D721Med (cell line): ENCODE data around the gene KMT2E.

ENCODE experiments used
- DNase-seq: peaks from one replicate; pipeline ENCODE4 v3.0.0; 2011; ENCODE audit warnings: low spot score; ENCODE audit not compliant: insufficient read length
- FAIRE-seq: peaks from 2 replicates; lab custom pipeline; 2011; peaks lifted over from hg19 to GRCh38; lab: Jason Lieb, UNC
- TF ChIP-seq, protein P1 (sequence below): IDR thresholded peaks from 2 replicates; pipeline ENCODE4 v1.5.1; 2012; ENCODE audit warnings: mild to moderate bottlenecking, control low read depth; ENCODE audit not compliant: insufficient read depth; ENCODE audit errors: missing control alignments

KMT2E gene, protein sequence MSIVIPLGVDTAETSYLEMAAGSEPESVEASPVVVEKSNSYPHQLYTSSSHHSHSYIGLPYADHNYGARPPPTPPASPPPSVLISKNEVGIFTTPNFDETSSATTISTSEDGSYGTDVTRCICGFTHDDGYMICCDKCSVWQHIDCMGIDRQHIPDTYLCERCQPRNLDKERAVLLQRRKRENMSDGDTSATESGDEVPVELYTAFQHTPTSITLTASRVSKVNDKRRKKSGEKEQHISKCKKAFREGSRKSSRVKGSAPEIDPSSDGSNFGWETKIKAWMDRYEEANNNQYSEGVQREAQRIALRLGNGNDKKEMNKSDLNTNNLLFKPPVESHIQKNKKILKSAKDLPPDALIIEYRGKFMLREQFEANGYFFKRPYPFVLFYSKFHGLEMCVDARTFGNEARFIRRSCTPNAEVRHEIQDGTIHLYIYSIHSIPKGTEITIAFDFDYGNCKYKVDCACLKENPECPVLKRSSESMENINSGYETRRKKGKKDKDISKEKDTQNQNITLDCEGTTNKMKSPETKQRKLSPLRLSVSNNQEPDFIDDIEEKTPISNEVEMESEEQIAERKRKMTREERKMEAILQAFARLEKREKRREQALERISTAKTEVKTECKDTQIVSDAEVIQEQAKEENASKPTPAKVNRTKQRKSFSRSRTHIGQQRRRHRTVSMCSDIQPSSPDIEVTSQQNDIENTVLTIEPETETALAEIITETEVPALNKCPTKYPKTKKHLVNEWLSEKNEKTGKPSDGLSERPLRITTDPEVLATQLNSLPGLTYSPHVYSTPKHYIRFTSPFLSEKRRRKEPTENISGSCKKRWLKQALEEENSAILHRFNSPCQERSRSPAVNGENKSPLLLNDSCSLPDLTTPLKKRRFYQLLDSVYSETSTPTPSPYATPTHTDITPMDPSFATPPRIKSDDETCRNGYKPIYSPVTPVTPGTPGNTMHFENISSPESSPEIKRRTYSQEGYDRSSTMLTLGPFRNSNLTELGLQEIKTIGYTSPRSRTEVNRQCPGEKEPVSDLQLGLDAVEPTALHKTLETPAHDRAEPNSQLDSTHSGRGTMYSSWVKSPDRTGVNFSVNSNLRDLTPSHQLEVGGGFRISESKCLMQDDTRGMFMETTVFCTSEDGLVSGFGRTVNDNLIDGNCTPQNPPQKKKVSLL (N-terminal part only)

DNA sequence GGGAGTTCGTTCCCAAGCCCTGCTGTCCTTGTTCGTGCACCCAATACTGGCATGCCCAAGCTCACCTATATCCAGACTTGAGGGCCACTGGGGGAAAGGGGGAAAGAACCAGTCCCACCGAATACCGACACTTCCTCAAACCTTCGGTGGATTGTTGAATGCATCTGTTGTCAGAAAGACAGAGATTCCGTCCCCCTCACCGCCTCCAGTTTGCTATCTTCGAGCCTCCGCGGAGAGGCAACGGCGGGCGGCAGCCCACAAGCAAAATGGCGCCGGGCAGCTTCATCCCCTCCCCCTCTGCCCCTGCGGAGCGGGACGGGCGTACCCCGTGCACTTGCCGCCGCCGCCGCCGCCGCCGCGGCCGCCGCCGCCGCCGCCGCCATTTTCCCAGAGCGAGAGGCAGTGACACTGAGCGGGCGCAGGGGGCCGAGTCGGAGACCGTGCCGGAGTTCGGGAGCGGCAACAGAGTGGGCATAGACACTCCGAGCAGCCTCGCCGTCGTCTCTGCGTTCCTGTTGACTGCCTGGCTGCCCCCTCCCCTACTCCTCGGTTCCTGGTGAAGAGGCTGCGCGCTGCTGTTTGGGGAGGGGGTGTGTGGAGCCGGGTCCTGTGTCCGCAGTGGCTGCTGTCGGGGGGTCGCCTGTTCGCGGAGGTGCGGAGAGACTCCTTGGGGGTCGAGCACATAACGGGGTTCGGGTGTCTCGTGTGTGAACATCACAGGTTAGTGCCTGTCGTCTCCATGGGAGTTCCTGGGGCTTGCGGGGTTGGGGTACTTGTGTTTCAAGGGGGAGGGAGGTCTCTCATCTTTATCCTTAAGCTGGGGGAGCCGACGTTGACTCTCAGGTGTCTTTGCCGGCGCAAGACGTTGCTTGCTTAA is at the start of gene KMT2E:
KMT2E (plus strand) TSS at position 390 of the 877 bp plus-strand sequence. CDS start 26,748 bp downstream, outside the sequence.
- DNase-seq: peak; percentile 21
- no peak for FAIRE-seq
- TF ChIP-seq, protein P1, sequence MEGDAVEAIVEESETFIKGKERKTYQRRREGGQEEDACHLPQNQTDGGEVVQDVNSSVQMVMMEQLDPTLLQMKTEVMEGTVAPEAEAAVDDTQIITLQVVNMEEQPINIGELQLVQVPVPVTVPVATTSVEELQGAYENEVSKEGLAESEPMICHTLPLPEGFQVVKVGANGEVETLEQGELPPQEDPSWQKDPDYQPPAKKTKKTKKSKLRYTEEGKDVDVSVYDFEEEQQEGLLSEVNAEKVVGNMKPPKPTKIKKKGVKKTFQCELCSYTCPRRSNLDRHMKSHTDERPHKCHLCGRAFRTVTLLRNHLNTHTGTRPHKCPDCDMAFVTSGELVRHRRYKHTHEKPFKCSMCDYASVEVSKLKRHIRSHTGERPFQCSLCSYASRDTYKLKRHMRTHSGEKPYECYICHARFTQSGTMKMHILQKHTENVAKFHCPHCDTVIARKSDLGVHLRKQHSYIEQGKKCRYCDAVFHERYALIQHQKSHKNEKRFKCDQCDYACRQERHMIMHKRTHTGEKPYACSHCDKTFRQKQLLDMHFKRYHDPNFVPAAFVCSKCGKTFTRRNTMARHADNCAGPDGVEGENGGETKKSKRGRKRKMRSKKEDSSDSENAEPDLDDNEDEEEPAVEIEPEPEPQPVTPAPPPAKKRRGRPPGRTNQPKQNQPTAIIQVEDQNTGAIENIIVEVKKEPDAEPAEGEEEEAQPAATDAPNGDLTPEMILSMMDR: no peak

DNA sequence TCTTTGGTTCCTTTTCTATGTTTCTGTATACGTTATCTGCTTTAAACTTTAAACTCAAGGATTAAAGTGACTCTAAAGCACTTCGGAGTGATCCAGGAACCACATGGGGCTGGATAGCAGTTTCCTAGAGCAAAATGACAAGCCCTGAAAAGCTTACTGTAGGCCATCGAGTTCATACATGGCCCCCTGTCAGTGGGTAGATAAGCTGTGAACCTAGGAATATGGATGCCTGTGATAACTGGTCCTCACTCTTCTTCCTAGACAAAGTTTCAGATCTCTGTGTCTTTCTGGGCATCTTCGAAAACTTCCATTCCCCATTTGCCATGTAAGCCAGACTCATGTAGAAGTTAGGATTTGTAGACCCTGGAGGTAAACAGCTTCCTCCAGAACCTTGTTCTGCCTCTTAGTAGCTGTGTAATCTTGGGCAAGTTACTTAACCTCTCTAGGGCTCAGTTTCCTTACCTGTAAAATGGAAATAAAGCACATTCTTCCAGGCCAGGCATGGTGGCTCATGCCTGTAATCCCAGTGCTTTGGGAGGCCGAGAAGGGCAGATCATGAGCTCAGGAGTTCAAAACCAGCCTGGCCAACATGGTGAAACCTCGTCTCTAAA is 49.3 kb upstream of the KMT2E start:
- TF ChIP-seq, protein P1: no peak
- DNase-seq (no peak), FAIRE-seq (no peak)

DNA sequence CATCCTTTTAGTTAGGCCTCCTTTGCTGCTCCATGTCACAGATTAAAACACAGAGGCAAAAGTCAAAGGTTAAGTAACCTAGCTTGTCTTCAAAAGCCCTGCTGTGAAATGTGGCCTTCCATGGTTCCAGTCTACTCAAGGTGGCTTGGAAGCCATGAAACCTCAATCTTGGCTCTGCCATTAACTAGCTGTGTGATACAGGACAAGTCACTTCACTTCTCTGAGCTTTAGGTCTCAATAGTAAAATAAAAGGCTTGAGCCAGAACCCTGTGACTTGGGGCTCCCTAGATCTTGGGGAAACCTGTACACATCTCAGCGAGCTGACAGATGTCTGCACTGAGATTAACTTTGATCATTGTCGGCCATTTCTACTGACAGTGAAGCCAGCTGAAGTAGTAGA is 48.0 kb upstream of the KMT2E start:
- TF ChIP-seq, protein P1: no peak
- no peak for FAIRE-seq
- DNase-seq: no peak

DNA sequence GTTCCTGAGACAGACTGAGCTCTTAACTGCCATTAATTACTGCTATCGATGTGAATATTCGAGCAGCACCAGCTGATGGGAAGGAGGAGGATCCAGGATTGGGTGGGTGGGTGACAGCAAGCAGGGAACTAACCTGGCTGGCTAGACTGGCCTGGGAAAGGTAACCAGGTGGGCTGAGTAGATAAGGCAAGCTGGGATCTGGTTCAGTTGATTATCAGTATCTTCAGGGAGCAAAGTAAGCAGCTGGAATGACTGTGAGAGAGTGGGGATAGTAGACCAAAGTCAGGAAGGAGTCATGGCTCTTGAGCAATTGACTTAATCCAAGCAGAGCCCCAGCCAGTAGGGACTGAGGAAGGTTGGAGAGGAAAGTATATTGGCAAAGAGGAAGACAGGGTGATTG is 46.9 kb upstream of the KMT2E start:
- TF ChIP-seq, protein P1: no peak
- FAIRE-seq (no peak), DNase-seq (no peak)

DNA sequence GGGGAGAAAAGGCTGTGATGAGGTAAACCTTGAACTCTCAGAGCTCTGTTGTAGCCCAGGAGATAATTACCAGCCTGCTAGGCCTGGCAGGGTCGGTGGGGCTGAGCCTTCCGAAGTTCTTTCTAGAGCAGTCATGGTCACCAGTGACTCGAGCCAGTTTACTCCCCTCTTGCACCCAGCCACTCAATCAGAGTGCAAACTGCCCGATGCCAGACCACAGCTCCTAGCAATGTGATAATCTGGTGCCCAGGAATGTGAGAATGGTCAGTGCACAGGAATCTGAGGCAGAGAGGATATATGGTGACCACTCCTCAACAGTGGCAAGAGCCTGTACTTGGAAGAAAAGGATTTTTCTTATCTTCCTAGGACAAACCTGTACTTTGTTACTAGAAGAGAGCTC is 46.4 kb upstream of the KMT2E start:
- DNase-seq: no peak
- TF ChIP-seq, protein P1: no peak
- FAIRE-seq: no peak

DNA sequence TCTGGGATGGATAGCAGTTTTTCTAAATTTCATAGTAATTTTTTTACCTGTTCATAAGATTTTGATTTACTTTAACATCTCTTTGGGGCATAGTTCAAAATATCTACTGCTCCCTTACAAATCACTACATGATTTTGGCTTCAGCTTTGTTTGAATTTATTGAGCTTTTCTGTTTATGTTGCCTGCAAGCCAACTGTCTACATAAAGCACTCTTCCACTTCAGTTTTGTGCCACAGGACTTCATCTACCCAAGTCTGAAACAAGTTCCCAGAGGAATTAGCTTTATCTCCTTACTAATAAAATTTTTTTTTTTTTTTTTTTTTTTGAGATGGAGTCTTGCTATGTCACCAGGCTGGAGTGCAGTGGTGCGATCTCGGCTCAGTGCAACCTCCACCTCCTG is 45.4 kb upstream of the KMT2E start:
- FAIRE-seq (no peak), DNase-seq (no peak)
- TF ChIP-seq, protein P1: no peak
